ENCODE data around the gene CARD10. TPM values are rescaled to one million over a fixed set of nuclear protein-coding genes. Genes with fewer than 3 reads are reported as not detected.

CARD10 gene
- polyA plus RNA-seq, 1 donor = 36.0 TPM

DNA sequence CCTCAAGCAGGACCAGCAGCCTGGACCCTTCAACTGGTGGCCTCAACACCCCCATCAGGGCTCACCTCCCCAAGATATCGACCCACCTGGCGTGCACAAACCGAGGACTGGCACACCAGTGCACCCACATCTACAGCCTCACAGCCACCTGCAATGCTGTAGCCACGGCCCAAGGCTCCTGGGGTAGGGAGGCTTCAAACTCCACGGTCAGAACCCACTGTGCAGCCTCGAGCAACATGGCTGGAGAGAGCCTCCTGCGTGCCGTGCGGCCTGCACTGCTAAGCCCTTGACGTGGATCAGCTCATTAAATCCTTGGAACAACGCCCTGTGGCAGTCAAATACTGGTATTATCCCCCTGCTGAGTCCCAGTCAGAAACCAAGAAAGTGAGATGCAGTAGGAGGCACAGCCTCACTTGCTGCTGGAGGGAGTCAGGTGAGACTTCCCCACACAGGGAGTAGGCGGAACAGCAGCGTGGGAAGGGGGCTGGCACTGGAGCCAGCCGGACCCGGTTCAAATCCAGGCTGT, 4.6 kb downstream of the CARD10 start:
- WGBS (ENCODE audit: insufficient coverage, low lambda C conversion rate) = no CpG with 5 or more reads among the region's 15 CpGs
- no peak for DNase-seq
- Histone ChIP-seq H3K27me3 (ENCODE audit: control insufficient read depth, insufficient read depth, low read length) (no peaks in the 10 kb centered on the region), H3K4me1 (ENCODE audit: control insufficient read depth, insufficient read depth, low read length) (peaks cover 45% of the 10 kb centered on the region), H3K9me3 (ENCODE audit: control insufficient read depth, low read depth, low read length) (peaks cover 3% of the 10 kb centered on the region), H3K4me3 (ENCODE audit: low read length) (no peak overlapping the region), H3K36me3 (ENCODE audit: control insufficient read depth, insufficient read depth, low read length) (peaks cover 26% of the 10 kb centered on the region), H3K27ac (ENCODE audit: low read length) (no peak overlapping the region)

DNA sequence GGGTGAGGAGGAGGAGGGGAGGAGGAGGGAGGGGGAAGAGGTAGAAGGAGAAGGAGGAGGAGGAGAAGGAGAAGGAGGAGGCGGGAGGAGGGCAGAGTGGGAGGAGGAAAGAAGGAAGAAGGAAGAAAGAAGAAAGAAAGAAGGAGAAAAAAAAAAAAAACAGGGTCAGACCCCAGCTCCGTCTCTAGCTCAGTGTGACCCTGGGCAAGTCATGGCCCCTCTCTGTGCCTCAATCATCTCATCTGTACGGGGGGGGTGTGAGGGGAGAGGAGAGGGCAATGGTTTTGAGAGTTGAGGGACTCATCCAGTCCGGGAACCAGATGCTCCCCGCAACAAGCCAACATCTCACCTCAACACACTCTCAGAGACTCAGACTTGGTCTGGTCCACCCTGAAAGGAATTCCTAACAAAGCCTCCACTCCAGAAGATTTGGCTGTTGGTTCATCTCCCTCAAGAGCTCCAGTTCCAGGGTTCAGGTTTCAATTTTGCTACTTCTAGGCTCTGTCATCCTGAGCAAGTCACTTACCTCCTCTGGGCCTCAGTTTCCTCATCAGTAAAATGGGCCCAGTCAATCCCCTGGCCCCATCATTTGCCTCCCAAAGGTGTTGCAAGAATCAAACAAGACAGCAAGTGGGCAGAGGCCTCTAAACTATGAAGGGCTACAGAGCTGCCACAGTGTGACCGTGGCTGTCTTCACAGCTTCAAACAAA, 7.7 kb downstream of the CARD10 start:
- Histone ChIP-seq H3K36me3 (ENCODE audit: control insufficient read depth, insufficient read depth, low read length) (peaks cover 41% of the 10 kb centered on the region), H3K4me3 (ENCODE audit: low read length) (no peak overlapping the region), H3K9me3 (ENCODE audit: control insufficient read depth, low read depth, low read length) (peaks cover 3% of the 10 kb centered on the region), H3K4me1 (ENCODE audit: control insufficient read depth, insufficient read depth, low read length) (peaks cover 52% of the 10 kb centered on the region), H3K27me3 (ENCODE audit: control insufficient read depth, insufficient read depth, low read length) (no peaks in the 10 kb centered on the region), H3K27ac (ENCODE audit: low read length) (peak overlapping the region; percentile 83)
- DNase-seq = no peak
- WGBS (ENCODE audit: insufficient coverage, low lambda C conversion rate) = 100% methylated on average over 1 of the region's 6 CpGs

DNA sequence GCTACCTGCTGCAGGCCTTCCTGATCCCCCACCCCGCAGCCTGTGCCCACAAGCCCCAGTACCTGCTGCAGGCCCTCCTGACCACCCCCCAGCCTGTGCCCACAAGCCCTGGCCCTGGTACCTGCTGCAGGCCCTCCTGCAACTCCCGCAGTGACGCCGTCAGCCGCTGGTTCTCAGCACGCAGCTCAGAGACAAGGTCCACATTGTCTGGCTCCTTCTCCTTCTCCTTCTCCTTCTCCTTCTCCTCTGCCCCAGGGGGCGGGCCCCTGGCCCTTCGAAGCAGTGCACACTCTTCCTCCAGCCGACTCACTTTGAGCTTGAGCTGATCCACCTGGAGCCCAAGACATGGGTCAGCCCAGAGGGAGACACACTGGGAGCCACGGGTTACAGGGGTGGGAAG, 9.1 kb downstream of the CARD10 start:
- WGBS (ENCODE audit: insufficient coverage, low lambda C conversion rate) = no CpG with 5 or more reads among the region's 10 CpGs
- H3K27ac ChIP-seq (ENCODE audit: low read length) = peak overlapping the region; percentile 55
- H3K36me3 ChIP-seq (ENCODE audit: control insufficient read depth, insufficient read depth, low read length) = peaks cover 47% of the 10 kb centered on the region
- H3K4me1 ChIP-seq (ENCODE audit: control insufficient read depth, insufficient read depth, low read length) = peaks cover 52% of the 10 kb centered on the region
- no peak overlapping the region for H3K4me3 ChIP-seq (ENCODE audit: low read length)
- H3K9me3 ChIP-seq (ENCODE audit: control insufficient read depth, low read depth, low read length) = no peaks in the 10 kb centered on the region
- DNase-seq = peak in 1 of 2 donors; percentile 70
- H3K27me3 ChIP-seq (ENCODE audit: control insufficient read depth, insufficient read depth, low read length) = no peaks in the 10 kb centered on the region

DNA sequence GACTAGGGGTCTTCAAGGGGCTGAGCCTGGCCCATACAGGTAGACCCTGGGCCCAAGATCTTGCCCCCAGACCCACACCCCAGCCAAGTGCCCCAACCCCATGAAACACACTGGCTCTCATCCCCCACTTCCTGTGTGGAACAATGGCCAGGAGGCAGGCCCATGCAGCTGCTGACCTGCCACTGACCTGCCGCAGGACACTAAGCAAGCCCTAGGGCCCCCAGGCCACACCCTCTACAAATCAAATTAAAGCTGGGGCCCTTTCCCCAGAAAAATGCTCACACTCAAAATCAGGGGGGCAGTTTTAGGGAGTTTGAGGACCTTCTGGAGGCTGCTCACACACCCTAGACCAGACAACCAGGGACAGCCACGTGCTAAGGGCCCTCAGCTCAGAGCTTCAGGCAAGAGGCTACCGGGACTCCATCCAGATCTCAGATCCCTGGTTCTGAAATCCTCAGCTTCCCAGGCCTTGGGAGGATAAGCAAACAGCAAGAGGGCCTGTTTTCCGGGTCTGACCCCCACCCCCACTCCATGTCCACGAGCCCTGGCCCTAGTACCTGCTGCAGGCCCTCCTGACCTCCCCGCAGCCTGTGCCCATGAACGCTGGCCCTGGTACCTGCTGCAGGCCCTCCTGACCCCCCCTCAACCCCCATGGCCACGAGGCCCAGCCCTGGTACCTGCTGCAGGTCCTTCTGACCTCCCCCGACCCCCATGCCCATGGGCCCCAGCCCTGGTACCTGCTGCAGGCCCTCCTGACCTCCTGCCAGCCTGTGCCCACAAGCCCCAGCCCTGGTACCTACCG, 10.0 kb downstream of the CARD10 start:
- Histone ChIP-seq H3K27me3 (ENCODE audit: control insufficient read depth, insufficient read depth, low read length) (no peaks in the 10 kb centered on the region), H3K4me3 (ENCODE audit: low read length) (no peak overlapping the region), H3K4me1 (ENCODE audit: control insufficient read depth, insufficient read depth, low read length) (peaks cover 57% of the 10 kb centered on the region), H3K36me3 (ENCODE audit: control insufficient read depth, insufficient read depth, low read length) (peaks cover 47% of the 10 kb centered on the region), H3K9me3 (ENCODE audit: control insufficient read depth, low read depth, low read length) (no peaks in the 10 kb centered on the region), H3K27ac (ENCODE audit: low read length) (peak overlapping the region; percentile 37)
- no CpG with 5 or more reads among the region's 10 CpGs for WGBS (ENCODE audit: insufficient coverage, low lambda C conversion rate)
- no peak for DNase-seq

DNA sequence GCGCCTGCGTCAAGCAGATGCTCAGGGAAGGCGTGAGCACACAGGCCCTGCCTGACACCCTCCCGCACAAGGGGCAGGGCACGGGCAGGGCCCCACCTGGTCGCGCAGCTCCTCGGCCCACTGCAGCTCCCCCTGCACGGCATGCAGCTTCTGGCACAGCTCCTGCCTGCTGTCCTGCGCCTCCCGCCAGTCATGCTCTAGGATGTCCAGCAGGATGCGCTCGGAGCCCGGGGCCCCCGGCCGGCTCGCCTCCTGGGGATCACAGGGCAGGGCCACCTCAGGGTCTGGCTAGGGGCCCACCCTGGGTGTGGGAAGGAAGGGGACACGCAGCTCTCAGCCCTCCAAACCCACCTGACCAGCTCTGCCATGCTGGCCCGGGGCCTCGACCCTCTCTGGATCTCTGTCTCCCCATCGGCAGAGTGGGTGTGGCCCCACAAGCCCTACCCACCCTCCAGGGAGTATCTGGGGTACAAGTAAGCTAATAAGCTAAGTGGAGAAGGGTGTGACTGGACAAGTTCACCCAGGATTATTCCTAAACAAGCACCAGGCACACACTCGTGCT, 10.7 kb downstream of the CARD10 start:
- no CpG with 5 or more reads among the region's 22 CpGs for WGBS (ENCODE audit: insufficient coverage, low lambda C conversion rate)
- Histone ChIP-seq H3K4me3 (ENCODE audit: low read length) (no peak overlapping the region), H3K36me3 (ENCODE audit: control insufficient read depth, insufficient read depth, low read length) (peaks cover 53% of the 10 kb centered on the region), H3K27ac (ENCODE audit: low read length) (peak overlapping the region; percentile 37), H3K9me3 (ENCODE audit: control insufficient read depth, low read depth, low read length) (no peaks in the 10 kb centered on the region), H3K4me1 (ENCODE audit: control insufficient read depth, insufficient read depth, low read length) (peaks cover 63% of the 10 kb centered on the region), H3K27me3 (ENCODE audit: control insufficient read depth, insufficient read depth, low read length) (no peaks in the 10 kb centered on the region)
- peak in 1 of 2 donors; percentile 57 for DNase-seq

DNA sequence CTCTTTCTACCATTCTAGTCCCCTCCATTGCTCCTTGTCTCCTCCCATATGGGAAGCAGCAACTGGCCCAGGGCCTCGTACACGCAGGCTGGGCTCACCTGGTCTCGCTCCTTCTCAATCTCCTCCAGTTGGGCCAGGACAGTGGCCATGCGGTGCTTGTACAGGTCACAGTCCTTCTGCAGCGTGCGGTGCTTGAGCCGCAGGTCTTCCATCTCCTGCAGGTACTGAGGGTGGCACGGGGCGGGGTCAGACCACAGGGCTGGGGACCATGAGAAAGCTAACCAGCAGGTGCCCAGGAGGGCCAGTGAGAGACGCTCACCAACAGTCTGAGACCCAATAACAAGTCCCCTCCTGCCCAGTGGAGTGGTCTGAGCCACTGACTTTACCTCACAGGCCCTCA, 11.5 kb downstream of the CARD10 start:
- no CpG with 5 or more reads among the region's 10 CpGs for WGBS (ENCODE audit: insufficient coverage, low lambda C conversion rate)
- no peaks in the 10 kb centered on the region for H3K27me3 ChIP-seq (ENCODE audit: control insufficient read depth, insufficient read depth, low read length)
- H3K4me3 ChIP-seq (ENCODE audit: low read length) = no peak overlapping the region
- peaks cover 64% of the 10 kb centered on the region for H3K4me1 ChIP-seq (ENCODE audit: control insufficient read depth, insufficient read depth, low read length)
- no peaks in the 10 kb centered on the region for H3K9me3 ChIP-seq (ENCODE audit: control insufficient read depth, low read depth, low read length)
- DNase-seq = no peak
- no peak overlapping the region for H3K27ac ChIP-seq (ENCODE audit: low read length)
- peaks cover 57% of the 10 kb centered on the region for H3K36me3 ChIP-seq (ENCODE audit: control insufficient read depth, insufficient read depth, low read length)

DNA sequence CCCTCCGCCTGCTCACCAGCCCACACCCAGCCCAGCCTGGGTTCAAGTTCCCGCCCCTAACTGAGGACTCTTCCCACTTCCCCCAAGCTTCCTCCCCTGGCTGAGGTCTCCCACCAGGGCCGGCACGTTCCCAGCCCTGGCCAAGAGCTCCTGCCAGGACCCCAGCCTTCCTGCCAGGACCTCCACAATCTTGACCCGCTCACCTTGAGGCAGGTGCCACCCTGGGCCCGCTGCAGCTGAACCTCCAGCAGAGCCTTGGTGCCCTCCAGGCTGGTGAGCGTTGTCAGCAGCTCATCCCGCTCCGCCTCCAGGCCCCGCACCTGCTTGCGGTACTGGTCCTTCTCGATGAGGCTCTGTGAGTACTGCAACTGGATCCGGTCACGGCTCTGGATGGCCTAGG, 13.2 kb downstream of the CARD10 start:
- H3K27me3 ChIP-seq (ENCODE audit: control insufficient read depth, insufficient read depth, low read length) = no peaks in the 10 kb centered on the region
- no peak for DNase-seq
- H3K27ac ChIP-seq (ENCODE audit: low read length) = no peak overlapping the region
- peaks cover 56% of the 10 kb centered on the region for H3K36me3 ChIP-seq (ENCODE audit: control insufficient read depth, insufficient read depth, low read length)
- H3K4me3 ChIP-seq (ENCODE audit: low read length) = no peak overlapping the region
- peaks cover 63% of the 10 kb centered on the region for H3K4me1 ChIP-seq (ENCODE audit: control insufficient read depth, insufficient read depth, low read length)
- no CpG with 5 or more reads among the region's 14 CpGs for WGBS (ENCODE audit: insufficient coverage, low lambda C conversion rate)
- H3K9me3 ChIP-seq (ENCODE audit: control insufficient read depth, low read depth, low read length) = no peaks in the 10 kb centered on the region

DNA sequence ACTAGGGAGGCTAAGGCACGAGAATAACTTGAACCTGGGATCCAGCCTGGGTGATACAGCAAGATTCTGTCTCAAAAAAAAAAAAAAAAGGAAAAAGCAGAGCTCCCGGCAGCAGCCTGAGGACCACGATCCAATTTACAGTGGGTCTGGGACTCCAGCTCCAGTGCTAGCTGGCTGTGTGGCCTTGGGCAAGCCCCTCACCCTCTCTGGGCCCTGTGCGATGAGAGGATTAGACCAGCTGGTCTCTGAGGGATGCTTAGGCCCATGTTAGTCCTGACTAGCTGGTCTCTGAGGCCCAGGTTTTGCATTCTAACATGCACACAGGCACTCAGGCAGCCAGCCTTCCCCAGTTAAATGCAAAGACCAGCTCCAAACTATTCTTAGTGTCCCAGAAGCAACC, 13.7 kb downstream of the CARD10 start:
- H3K9me3 ChIP-seq (ENCODE audit: control insufficient read depth, low read depth, low read length) = no peaks in the 10 kb centered on the region
- no CpG with 5 or more reads among the region's 4 CpGs for WGBS (ENCODE audit: insufficient coverage, low lambda C conversion rate)
- peaks cover 63% of the 10 kb centered on the region for H3K4me1 ChIP-seq (ENCODE audit: control insufficient read depth, insufficient read depth, low read length)
- DNase-seq = no peak
- H3K27ac ChIP-seq (ENCODE audit: low read length) = no peak overlapping the region
- H3K4me3 ChIP-seq (ENCODE audit: low read length) = no peak overlapping the region
- peaks cover 56% of the 10 kb centered on the region for H3K36me3 ChIP-seq (ENCODE audit: control insufficient read depth, insufficient read depth, low read length)
- no peaks in the 10 kb centered on the region for H3K27me3 ChIP-seq (ENCODE audit: control insufficient read depth, insufficient read depth, low read length)

DNA sequence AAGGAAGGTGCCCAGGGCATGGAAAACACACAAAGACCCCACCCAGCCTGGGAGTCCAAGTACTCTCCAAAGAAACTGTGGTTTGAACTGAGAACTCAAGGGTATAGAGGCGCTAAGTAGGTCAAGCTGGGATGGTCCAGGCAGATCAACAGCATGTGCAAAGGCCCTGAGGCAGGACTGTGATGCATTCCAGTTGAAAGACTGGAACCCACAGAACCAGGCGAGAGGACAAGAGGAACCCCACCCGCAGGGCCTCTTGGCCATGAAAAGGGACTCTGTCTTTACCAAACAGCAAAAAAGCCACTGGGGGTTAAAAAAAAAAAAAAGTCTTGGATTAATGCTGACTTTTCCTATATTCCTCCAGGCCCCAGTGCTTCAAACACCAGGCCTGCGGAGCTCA, 14.3 kb downstream of the CARD10 start:
- no peaks in the 10 kb centered on the region for H3K27me3 ChIP-seq (ENCODE audit: control insufficient read depth, insufficient read depth, low read length)
- WGBS (ENCODE audit: insufficient coverage, low lambda C conversion rate) = no CpG with 5 or more reads among the region's 4 CpGs
- peaks cover 63% of the 10 kb centered on the region for H3K4me1 ChIP-seq (ENCODE audit: control insufficient read depth, insufficient read depth, low read length)
- peak overlapping the region; percentile 54 for H3K27ac ChIP-seq (ENCODE audit: low read length)
- no peak overlapping the region for H3K4me3 ChIP-seq (ENCODE audit: low read length)
- peaks cover 56% of the 10 kb centered on the region for H3K36me3 ChIP-seq (ENCODE audit: control insufficient read depth, insufficient read depth, low read length)
- DNase-seq = no peak
- H3K9me3 ChIP-seq (ENCODE audit: control insufficient read depth, low read depth, low read length) = no peaks in the 10 kb centered on the region

DNA sequence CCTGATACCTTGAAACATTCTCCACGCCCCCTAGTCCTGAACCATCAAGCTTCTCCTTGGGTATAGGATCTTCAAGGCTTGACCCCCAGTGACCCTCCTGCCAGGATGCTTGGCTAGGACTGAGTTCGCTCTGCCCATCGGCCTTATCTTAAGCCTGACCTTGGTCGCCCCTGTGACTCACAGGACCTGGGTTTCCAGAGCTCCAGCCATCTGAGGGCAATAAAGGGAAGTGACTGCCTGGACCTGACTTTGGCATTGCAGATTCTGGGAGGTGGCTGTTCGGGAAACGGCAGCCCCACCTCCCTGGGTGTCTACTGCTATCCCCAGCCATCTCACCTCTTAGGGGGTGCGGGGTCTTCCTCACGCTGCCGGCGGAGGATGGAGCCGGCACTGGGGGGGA, 15.4 kb downstream of the CARD10 start:
- DNase-seq = peak in 1 of 2 donors; percentile 73
- Histone ChIP-seq H3K36me3 (ENCODE audit: control insufficient read depth, insufficient read depth, low read length) (peaks cover 58% of the 10 kb centered on the region), H3K4me1 (ENCODE audit: control insufficient read depth, insufficient read depth, low read length) (peaks cover 65% of the 10 kb centered on the region), H3K27ac (ENCODE audit: low read length) (peak overlapping the region; percentile 91), H3K4me3 (ENCODE audit: low read length) (no peak overlapping the region), H3K9me3 (ENCODE audit: control insufficient read depth, low read depth, low read length) (no peaks in the 10 kb centered on the region), H3K27me3 (ENCODE audit: control insufficient read depth, insufficient read depth, low read length) (no peaks in the 10 kb centered on the region)
- WGBS (ENCODE audit: insufficient coverage, low lambda C conversion rate) = no CpG with 5 or more reads among the region's 11 CpGs
